ENCODE measurements around the gene CSNK1A1. TPM values are rescaled to one million over a fixed set of nuclear protein-coding genes. Genes with fewer than 3 reads are reported as not detected.

Gene CSNK1A1
- 423 and 457 TPM in 2 replicates for total RNA-seq

GRCh38 chr5:149551227-149552037 is at the start of gene CSNK1A1:
Gene CSNK1A1 (minus strand): TSS chr5:149551439. CDS start chr5:149550964, 475 bp downstream.

DNA sequence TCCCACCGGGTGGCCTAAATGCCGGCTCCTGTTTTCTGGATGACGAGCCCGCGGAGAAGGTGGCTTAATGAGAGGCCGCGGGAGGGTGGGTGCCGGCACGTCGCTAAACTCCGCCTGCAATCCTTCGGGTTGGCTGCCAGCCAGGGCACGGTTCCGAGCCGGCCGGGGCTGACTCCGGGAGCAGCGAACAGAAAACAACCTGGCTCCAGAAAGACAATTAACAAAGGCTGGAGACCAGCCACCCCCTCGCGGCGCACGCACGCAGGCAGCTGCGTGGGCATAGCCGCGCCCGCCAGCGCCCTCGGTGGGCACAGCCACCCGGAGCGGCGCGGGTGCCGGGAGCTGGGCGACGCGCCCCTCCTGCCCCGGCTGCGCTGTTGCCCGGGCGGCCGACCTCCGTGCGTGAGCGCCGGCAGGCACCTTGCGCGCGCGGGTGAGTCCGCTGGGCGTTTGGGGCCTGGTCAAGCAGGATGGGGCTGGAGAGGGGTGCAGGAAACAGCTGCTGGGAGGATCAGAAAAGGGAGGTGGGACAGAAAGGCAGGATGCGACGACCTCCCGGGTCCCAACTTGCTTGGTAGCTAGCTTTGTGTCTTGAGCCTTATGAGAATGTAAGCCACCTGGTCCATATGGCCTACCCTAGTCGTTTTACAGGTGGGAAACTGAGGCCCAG is 30.1 kb upstream of the CSNK1A1 start, which contains the start of gene ARHGEF37:
Gene ARHGEF37 (plus strand): TSS at position 307 of the 670 bp plus-strand sequence. CDS start 16,272 bp downstream, outside the sequence.

Other genes with a start within 250 kb of the CSNK1A1 start
- 33.0 and 52.4 TPM in 2 replicates for gene GRPEL2, start 205.9 kb downstream of the CSNK1A1 start, total RNA-seq
- 12.9 and 15.4 TPM in 2 replicates for gene PCYOX1L, start 193.4 kb downstream of the CSNK1A1 start, total RNA-seq
- gene IL17B, start 172.1 kb downstream of the CSNK1A1 start, total RNA-seq: not detected in 2 replicates
- 11.0 and 16.7 TPM in 2 replicates for gene ARHGEF37, start 30.1 kb upstream of the CSNK1A1 start, total RNA-seq
- gene PPARGC1B, start 178.9 kb upstream of the CSNK1A1 start, total RNA-seq: 1.1 and 1.3 TPM in 2 replicates

Measured in vein endothelial cell (primary cell).